Measurements from ENCODE around the gene RHO. TPM values are rescaled to one million over a fixed set of nuclear protein-coding genes. Genes with fewer than 3 reads are reported as not detected.

Gene RHO
- total RNA-seq, 4 donors from 2014 or later: not detected

- 100% methylated on average over 4 of the region's 5 CpGs for WGBS
- Histone ChIP-seq H3K4me1 (no peaks in the 10 kb centered on the region), H3K9me3 (no peaks in the 10 kb centered on the region), H3K4me3 (no peak overlapping the region), H3K27ac (no peak overlapping the region), H3K27me3 (no peaks in the 10 kb centered on the region), H3K36me3 (peaks cover 18% of the 10 kb centered on the region)
- DNase-seq (ENCODE audit: low spot score in 2 of 2): no peak
- TF ChIP-seq POLR2AphosphoS5 (IDR thresholded peaks at IDR 0.05): no peak
- TF ChIP-seq CTCF (IDR thresholded peaks at IDR 0.05): no peak
- no peak for TF ChIP-seq EP300 (IDR thresholded peaks at IDR 0.05)
- TF ChIP-seq POLR2A (IDR thresholded peaks at IDR 0.05): no peak
Measured at GRCh38 chr3:129522953-129523352, 5.5 kb upstream of the RHO start.

GRCh38 chr3:129524081-129524480, 4.4 kb upstream of the RHO start:
- no peaks in the 10 kb centered on the region for H3K27me3 ChIP-seq
- no peak for DNase-seq (ENCODE audit: low spot score in 2 of 2)
- H3K27ac ChIP-seq: no peak overlapping the region
- no peaks in the 10 kb centered on the region for H3K9me3 ChIP-seq
- TF ChIP-seq POLR2AphosphoS5 (IDR thresholded peaks at IDR 0.05) (no peak), EP300 (IDR thresholded peaks at IDR 0.05) (no peak), CTCF (IDR thresholded peaks at IDR 0.05) (no peak)
- peaks cover 7% of the 10 kb centered on the region for H3K36me3 ChIP-seq
- no peak overlapping the region for H3K4me3 ChIP-seq
- no peaks in the 10 kb centered on the region for H3K4me1 ChIP-seq
- WGBS: 88% methylated on average over 4 of the region's 4 CpGs

GRCh38 chr3:129525341-129525968, 3.0 kb upstream of the RHO start:
- H3K27me3 ChIP-seq: no peaks in the 10 kb centered on the region

GRCh38 chr3:129526121-129526900, 2.1 kb upstream of the RHO start:
- no peak for DNase-seq (ENCODE audit: low spot score in 2 of 2)
- no peak overlapping the region for H3K27ac ChIP-seq
- H3K27me3 ChIP-seq: no peaks in the 10 kb centered on the region
- TF ChIP-seq POLR2A (IDR thresholded peaks at IDR 0.05) (no peak), POLR2AphosphoS5 (IDR thresholded peaks at IDR 0.05) (no peak), EP300 (IDR thresholded peaks at IDR 0.05) (no peak), CTCF (IDR thresholded peaks at IDR 0.05) (no peak)
- H3K9me3 ChIP-seq: no peaks in the 10 kb centered on the region
- no peak overlapping the region for H3K4me3 ChIP-seq
- peaks cover 11% of the 10 kb centered on the region for H3K4me1 ChIP-seq
- WGBS: 81% methylated on average over 9 of the region's 12 CpGs
- no peaks in the 10 kb centered on the region for H3K36me3 ChIP-seq

More at GRCh38 chr3:129525341-129525968, 3.0 kb upstream of the RHO start:
- no peak for DNase-seq (ENCODE audit: low spot score in 2 of 2)
- Histone ChIP-seq H3K4me3 (no peak overlapping the region), H3K27ac (no peak overlapping the region), H3K36me3 (no peaks in the 10 kb centered on the region), H3K4me1 (peaks cover 10% of the 10 kb centered on the region), H3K9me3 (no peaks in the 10 kb centered on the region)
- 82% methylated on average over 6 of the region's 8 CpGs for WGBS
- TF ChIP-seq CTCF (IDR thresholded peaks at IDR 0.05) (no peak), POLR2A (IDR thresholded peaks at IDR 0.05) (no peak), EP300 (IDR thresholded peaks at IDR 0.05) (no peak), POLR2AphosphoS5 (IDR thresholded peaks at IDR 0.05) (no peak)

- Histone ChIP-seq H3K27me3 (no peaks in the 10 kb centered on the region), H3K27ac (no peak overlapping the region)
Measured at GRCh38 chr3:129527262-129527661, 1.2 kb upstream of the RHO start.

More at GRCh38 chr3:129527262-129527661, 1.2 kb upstream of the RHO start:
- DNase-seq (ENCODE audit: low spot score in 2 of 2): no peak
- no peaks in the 10 kb centered on the region for H3K9me3 ChIP-seq
- TF ChIP-seq POLR2AphosphoS5 (IDR thresholded peaks at IDR 0.05): no peak
- TF ChIP-seq EP300 (IDR thresholded peaks at IDR 0.05): no peak
- TF ChIP-seq POLR2A (IDR thresholded peaks at IDR 0.05): no peak
- TF ChIP-seq CTCF (IDR thresholded peaks at IDR 0.05): no peak
- no peak overlapping the region for H3K4me3 ChIP-seq
- peaks cover 11% of the 10 kb centered on the region for H3K4me1 ChIP-seq
- WGBS: 96% methylated on average over 11 of the region's 11 CpGs
- H3K36me3 ChIP-seq: no peaks in the 10 kb centered on the region
